GM19372 (cell line): ENCODE results near the gene PHYHIPL.

Experiments used
- ATAC-seq: cut with Tn5 transposase; IDR thresholded peaks from one replicate; pipeline ENCODE4 v1.9.1; 2021; ENCODE audit warnings: mild to moderate bottlenecking, low read depth, moderate library complexity; ENCODE audit not compliant: unreplicated experiment

Gene PHYHIPL

DNA sequence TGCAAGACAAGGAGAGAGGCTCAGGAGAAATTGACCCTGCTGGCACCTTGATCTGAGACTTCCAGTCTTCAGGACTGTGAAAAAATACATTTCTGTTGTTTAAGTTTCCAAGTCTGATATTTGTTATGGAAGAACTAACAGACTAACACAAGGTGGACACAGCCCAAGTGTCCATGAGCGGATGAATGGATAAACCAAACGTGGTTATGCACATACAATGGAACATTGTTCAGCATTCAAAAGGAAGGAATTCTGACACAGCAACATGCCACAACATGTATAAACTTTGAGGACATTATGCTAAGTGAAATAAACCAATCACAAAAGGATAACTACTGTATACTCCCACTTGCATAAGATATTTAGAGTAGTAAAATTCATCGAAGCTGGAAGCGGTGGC, 109.4 kb downstream of the PHYHIPL start:
- ATAC-seq: no peak

DNA sequence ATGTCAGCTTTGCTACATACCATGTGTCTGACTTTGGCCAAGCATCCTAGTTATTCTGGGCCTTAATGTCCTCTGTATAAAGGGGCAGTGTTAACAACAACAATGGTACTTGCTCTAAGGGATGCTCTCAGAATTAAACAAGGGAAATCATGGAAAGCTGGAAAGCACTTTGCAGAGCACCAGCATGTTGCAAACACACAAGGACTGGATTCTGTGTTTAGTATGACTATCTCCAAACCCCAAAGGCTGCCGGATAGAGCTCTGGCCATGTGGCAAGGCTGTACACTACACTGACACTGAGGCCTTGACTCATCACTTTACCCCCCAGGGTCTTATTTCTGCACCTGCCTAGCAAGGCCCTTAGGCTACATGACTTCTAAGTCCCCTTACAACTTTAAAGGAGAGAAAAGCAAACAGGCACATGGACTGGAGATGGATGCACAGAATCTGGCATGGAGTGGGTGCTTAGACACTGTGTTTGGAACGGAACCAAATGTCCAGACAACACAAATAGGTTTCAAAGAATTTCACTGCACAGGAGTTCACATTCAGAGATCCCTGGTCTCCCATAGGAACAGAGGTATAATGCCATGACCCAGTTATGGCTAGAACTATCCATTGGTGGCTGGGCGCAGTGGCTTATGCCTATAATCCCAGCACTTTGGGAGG, 111.3 kb downstream of the PHYHIPL start:
- no peak for ATAC-seq

DNA sequence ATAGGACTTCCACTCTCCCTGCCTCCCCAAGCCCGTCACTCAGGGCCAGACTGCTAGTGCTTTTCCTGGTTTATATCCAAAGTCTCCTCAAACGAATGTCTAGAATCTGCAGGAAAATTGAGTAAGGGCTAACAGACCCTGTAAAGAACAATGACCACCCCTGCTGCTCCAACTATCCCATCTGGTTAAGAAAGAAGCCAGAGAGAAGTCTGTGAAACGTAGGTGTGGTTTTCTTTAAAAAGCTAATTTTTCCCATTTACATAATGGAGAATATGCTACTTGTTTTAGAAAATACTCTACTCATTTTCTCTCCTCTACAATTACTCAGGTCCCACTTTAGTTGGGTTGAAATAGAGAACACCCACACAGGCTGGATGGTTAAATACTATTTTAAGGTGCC, 113.4 kb downstream of the PHYHIPL start:
- ATAC-seq: no peak

DNA sequence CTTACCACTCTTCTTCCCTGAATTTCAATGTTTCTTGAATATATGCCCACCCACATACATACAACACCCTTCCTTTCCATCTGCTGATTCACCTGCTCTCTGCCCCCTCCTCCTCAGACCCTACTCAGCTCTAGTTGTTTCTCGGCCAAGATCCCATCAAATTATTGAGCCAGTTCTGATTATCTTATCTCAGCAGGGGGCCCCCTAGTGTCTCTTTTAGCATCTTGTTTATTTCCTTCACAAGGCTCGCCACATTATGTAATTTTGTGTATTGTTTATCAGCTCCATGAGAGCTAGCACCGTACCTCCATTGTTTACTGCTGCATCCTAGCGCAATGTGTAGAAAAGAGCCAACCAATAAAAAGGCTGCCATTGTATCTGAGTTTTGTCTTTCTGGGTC, 114.0 kb downstream of the PHYHIPL start:
- ATAC-seq: no peak
